Fibroblast of mammary gland (primary cell): Measurements from ENCODE around the gene ERAS.

ENCODE experiments used
- DNase-seq: peaks from one replicate; pipeline ENCODE4 v3.0.0-alpha.2; 2010; ENCODE audit warnings: low read depth
- H3K4me3 ChIP-seq: 2 replicates; pipeline ENCODE4 v1.5.1; 2011; ENCODE audit warnings: low read depth, mild to moderate bottlenecking, low read length, moderate library complexity; ENCODE audit not compliant: control insufficient read depth
- TF ChIP-seq, protein P1 (sequence below): conservative IDR thresholded peaks from 2 replicates; pipeline ENCODE4 v1.5.1; 2011; ENCODE audit warnings: low read depth, low read length, inconsistent platforms; ENCODE audit not compliant: control insufficient read depth, insufficient read depth

The ERAS gene

DNA sequence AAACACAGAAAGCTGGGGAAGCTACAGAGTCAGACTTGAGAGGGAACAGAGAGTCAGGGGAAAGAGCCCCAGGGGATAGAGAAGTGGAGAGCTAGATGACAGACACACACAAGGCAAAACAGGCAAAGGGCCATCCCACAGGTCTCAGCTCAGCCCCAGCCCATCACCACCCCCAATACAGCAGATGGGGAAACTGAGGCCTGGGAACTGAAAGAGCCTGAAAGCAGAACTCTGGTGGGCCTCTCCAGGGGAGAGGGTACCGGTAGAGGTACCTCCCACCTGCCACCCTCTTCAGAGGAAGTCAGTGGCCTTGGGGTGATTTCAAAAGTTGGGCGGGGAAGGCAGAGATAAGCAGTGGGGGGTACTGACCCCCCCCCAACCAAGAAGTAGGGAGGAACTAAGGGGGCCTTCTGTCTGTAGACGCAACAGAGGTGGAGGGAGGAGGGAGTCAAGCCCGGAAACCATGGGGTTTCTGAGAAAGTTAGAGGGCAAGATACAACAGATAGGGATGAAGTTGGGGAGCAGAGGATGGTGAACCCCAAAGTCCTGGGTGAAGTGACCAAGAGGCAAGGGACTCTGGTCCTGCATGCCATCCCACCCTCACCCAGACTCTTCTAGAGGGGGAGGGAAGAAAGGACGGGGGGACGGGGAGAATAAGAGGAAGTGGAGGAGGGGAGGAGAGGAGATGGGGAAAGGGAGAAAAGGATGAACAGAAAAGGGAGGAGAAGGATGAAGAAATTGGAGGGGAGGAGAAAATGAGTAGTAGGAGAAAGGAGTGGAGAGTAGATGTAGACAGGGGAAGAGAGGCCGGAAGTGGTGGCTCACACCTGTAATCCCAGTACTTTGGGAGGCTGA is 36.7 kb upstream of the ERAS start:
- H3K4me3 ChIP-seq = no peak overlapping the region
- TF ChIP-seq, protein P1, sequence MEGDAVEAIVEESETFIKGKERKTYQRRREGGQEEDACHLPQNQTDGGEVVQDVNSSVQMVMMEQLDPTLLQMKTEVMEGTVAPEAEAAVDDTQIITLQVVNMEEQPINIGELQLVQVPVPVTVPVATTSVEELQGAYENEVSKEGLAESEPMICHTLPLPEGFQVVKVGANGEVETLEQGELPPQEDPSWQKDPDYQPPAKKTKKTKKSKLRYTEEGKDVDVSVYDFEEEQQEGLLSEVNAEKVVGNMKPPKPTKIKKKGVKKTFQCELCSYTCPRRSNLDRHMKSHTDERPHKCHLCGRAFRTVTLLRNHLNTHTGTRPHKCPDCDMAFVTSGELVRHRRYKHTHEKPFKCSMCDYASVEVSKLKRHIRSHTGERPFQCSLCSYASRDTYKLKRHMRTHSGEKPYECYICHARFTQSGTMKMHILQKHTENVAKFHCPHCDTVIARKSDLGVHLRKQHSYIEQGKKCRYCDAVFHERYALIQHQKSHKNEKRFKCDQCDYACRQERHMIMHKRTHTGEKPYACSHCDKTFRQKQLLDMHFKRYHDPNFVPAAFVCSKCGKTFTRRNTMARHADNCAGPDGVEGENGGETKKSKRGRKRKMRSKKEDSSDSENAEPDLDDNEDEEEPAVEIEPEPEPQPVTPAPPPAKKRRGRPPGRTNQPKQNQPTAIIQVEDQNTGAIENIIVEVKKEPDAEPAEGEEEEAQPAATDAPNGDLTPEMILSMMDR = no peak
- no peak for DNase-seq

DNA sequence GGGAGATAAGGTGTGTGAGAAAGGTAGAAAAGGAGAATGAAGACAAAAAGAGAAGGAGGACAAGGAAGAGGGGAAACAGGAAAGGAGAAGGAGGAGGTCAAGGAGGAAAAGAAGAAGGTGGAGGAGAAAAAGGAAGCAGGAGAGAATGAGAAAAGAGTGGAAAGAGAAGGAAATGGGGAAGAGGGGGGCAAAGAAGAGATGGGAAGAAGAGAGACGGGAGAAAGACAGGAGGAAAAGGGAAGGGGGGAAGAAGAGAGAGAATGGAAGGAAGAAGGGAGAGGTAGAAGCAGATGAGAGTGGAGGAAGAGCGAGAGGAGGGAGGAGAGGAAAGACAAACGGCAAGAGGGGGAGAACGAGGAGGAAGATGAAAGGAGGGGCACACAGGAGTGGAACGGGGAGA is 35.8 kb upstream of the ERAS start:
- H3K4me3 ChIP-seq = no peak overlapping the region
- TF ChIP-seq, protein P1 = no peak
- no peak for DNase-seq

DNA sequence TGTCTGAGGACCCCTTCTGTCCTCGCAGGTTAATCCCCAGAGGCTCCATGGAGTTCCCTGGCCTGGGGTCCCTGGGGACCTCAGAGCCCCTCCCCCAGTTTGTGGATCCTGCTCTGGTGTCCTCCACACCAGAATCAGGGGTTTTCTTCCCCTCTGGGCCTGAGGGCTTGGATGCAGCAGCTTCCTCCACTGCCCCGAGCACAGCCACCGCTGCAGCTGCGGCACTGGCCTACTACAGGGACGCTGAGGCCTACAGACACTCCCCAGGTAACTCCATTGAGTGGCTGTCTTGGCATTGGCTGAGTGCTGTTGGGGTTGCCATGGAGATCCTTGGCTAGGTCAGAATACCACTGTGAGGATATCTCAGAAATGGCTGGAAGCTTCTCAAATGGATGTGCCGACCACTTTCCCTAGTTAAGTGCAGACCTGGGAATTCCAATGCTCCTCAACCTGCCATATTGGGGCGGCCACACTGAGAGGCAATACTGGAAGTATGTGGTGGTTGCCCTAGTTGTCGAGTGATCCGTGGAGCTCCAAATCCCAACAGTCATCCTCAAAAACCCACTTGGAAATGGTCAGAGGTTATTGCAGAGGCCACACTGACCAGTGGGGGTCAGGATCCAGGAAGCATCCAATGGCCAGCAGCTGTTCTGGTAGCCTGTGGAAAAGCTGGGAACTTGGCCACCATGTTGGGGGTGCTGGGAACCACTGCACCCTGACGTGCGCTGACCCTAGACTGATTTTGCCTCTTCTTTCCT is 35.1 kb upstream of the ERAS start:
- TF ChIP-seq, protein P1 = no peak
- no peak overlapping the region for H3K4me3 ChIP-seq
- no peak for DNase-seq

DNA sequence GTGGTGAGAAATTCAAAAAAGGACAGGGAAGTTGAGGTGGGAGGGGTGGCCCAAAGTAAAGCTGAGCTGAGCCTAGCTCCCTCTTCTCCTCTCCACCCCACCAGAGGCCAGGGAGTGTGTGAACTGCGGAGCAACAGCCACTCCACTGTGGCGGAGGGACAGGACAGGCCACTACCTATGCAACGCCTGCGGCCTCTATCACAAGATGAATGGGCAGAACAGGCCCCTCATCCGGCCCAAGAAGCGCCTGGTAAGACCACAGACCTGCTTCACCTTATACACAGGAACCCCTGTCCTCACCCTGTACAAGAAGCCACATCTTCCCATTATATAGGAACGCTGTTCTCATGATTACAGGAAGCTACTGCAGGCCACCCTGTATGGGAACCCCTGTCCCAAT is 34.1 kb upstream of the ERAS start:
- no peak overlapping the region for H3K4me3 ChIP-seq
- no peak for DNase-seq
- TF ChIP-seq, protein P1 = no peak

DNA sequence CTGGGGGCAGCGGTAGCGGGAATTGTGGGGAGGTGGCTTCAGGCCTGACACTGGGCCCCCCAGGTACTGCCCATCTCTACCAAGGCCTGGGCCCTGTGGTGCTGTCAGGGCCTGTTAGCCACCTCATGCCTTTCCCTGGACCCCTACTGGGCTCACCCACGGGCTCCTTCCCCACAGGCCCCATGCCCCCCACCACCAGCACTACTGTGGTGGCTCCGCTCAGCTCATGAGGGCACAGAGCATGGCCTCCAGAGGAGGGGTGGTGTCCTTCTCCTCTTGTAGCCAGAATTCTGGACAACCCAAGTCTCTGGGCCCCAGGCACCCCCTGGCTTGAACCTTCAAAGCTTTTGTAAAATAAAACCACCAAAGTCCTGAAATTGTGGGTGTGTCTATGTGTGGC is 32.4 kb upstream of the ERAS start:
- H3K4me3 ChIP-seq = no peak overlapping the region
- TF ChIP-seq, protein P1 = no peak
- DNase-seq = no peak

DNA sequence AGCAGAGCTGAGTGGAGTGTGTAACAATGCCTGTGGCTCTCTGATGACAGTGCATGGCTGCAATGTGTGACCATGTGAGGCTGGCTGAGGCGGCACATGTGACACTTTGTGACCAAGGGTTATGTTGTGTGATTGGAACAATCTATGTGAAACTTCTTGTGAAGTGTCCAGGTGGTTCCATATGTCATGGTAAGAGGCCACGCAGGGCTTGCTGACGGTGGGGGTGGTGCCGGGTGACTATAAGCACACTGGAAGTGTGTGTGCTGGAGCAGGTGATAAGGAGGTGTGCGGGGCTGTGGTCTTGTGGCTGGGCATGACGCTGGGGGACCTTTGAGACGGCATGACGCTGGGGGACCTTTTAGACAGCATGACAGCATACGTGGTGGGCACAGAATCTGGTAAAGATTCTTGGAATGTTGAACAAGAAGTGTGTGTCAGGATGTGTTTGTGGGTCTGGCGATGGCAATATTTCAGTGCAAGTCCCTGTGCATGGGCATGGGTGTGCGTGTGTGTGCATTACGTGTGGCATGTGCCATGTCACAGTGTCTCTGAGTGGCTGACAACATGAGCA is 31.9 kb upstream of the ERAS start:
- no peak for DNase-seq
- no peak overlapping the region for H3K4me3 ChIP-seq
- TF ChIP-seq, protein P1 = no peak
